Ascending aorta (tissue), 2 donors: ENCODE data around the gene SLC8B1. TPM values are rescaled to one million over a fixed set of nuclear protein-coding genes. Genes with fewer than 3 reads are reported as not detected.

Source experiments
- DNase-seq, 2 donors: peaks; one replicate each; pipeline ENCODE4 v3.0.0-alpha.2; 2019; ENCODE audit warnings: low spot score in 2 of 2
- H3K27ac ChIP-seq, 2 donors: fragments of 200-600 bp; sonication (generic); one replicate each; pipeline ENCODE4 v1.5.1; 2016 to 2017; ENCODE audit warnings: mild to moderate bottlenecking in 1 of 2
- H3K27me3 ChIP-seq: fragments of 200-600 bp; sonication (generic); one replicate; pipeline ENCODE4 v1.5.1; 2017
- H3K36me3 ChIP-seq, 2 donors: fragments of 200-600 bp; sonication (generic); one replicate each; pipeline ENCODE4 v1.5.1; 2016
- H3K4me1 ChIP-seq, 2 donors: fragments of 200-600 bp; sonication (generic); one replicate each; pipeline ENCODE4 v1.5.1; 2016 to 2017; ENCODE audit warnings: mild to moderate bottlenecking in 1 of 2
- H3K4me3 ChIP-seq, 2 donors: fragments of 200-600 bp; sonication (generic); one replicate each; pipeline ENCODE4 v1.5.1; 2016 to 2017; ENCODE audit warnings: mild to moderate bottlenecking in 1 of 2
- H3K9me3 ChIP-seq, 2 donors: fragments of 200-600 bp; sonication (generic); one replicate each; pipeline ENCODE4 v1.5.1; 2016
- intact Hi-C: fragments of 100-400 bp; cut with DNase I; formaldehyde crosslinking; loops from one replicate; pipeline ENCODE4 v1.15.1; 2023
- total RNA-seq: library from RNA; depleted of rRNA; stranded (reverse); fragments of >200 nt; gene quantifications from one replicate; pipeline ENCODE4 v1.1.0, GENCODE V29; 2016
- TF ChIP-seq, protein P1 (sequence below), 3 experiments: fragments of 200-600 bp in 2 of 3; fragments of 450-650 bp in 1 of 3; sonication (generic) in 2 of 3; IDR thresholded peaks; one replicate each; pipeline ENCODE4 v1.5.1; 2016 to 2019; ENCODE audit warnings: antibody characterized with exemption in 3 of 3, mild to moderate bottlenecking in 1 of 3, moderate library complexity in 1 of 3

SLC8B1 gene
- total RNA-seq, 1 donor from 2014 or later, result 114 TPM

DNA sequence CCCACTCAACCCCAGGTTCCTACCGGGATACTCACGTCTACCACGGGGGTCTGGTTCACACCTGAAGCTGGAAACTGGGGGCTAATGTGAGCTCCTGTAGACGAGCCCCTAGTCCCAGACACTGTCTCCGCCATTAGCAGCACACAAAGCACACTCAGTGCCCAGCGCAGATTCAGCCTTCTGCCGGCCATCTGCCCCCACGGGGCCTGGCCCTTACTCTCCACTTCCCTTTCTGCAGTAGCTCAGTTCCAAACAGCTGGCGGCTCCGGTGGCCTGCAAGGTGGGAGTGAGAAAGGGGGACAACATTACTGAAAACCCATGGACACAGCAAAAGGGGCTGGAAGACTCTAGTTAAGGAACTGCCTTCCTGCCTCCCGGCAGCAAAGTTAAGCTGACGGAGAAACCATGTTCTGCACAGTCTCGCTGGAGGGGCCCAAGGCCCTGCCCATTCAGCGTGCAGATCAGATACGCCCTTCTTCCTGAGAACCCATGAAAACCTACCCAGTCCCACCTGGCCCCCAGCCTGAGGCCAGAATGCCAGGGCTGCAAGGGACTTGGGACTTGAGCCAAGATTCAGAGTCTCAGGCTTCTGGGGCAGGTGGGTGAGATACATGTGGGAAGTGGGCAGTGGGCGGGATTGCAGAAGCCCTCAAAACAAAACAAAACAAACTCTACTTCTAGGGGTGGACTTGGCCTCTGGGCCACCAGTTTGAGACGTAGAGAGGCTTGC, 2.1 kb downstream of the SLC8B1 start:
- intact Hi-C loops, result no loop called here
- Histone ChIP-seq H3K9me3 (no peaks in the 10 kb centered on the region), H3K27ac (peak overlapping the region; percentile 23 to 78), H3K4me1 (peaks cover 0 to 20% of the 10 kb centered on the region in 2 donors), H3K36me3 (peaks cover 4 to 15% of the 10 kb centered on the region in 2 donors), H3K27me3 (no peaks in the 10 kb centered on the region), H3K4me3 (peak overlapping the region; percentile 68 to 86)
- TF ChIP-seq, protein P1, sequence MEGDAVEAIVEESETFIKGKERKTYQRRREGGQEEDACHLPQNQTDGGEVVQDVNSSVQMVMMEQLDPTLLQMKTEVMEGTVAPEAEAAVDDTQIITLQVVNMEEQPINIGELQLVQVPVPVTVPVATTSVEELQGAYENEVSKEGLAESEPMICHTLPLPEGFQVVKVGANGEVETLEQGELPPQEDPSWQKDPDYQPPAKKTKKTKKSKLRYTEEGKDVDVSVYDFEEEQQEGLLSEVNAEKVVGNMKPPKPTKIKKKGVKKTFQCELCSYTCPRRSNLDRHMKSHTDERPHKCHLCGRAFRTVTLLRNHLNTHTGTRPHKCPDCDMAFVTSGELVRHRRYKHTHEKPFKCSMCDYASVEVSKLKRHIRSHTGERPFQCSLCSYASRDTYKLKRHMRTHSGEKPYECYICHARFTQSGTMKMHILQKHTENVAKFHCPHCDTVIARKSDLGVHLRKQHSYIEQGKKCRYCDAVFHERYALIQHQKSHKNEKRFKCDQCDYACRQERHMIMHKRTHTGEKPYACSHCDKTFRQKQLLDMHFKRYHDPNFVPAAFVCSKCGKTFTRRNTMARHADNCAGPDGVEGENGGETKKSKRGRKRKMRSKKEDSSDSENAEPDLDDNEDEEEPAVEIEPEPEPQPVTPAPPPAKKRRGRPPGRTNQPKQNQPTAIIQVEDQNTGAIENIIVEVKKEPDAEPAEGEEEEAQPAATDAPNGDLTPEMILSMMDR (IDR thresholded peaks at IDR 0.05), result no peak
- no peak for DNase-seq

DNA sequence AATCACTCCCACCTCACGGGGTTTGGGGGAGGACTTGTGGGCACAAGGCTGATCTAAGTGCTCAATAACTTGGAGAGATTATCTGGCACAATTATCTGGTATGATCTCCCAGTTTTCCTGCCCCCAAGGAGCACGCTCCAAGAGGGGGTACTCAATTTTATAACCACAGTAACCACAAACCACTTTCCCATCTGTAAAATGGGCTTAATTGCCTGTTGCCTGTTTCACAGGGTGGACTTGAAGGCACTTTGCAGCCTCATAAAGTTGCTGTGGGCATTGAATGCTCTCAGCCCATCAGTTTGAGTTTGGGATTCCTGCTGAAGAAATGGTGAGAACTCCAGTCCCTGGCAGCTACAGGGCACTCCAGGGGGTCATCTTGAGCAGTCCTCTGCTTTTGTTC, 4.4 kb downstream of the SLC8B1 start:
- Histone ChIP-seq H3K4me3 (no peak overlapping the region), H3K4me1 (peaks cover 0 to 29% of the 10 kb centered on the region in 2 donors), H3K27me3 (no peaks in the 10 kb centered on the region), H3K9me3 (no peaks in the 10 kb centered on the region), H3K36me3 (peaks cover 4 to 15% of the 10 kb centered on the region in 2 donors), H3K27ac (no peak overlapping the region)
- intact Hi-C loops, result no loop called here
- no peak for DNase-seq
- TF ChIP-seq, protein P1 (IDR thresholded peaks at IDR 0.05), result no peak

GRCh38 chr12:113329791-113330417, 5.0 kb downstream of the SLC8B1 start:
- H3K27ac ChIP-seq, result no peak overlapping the region

DNA sequence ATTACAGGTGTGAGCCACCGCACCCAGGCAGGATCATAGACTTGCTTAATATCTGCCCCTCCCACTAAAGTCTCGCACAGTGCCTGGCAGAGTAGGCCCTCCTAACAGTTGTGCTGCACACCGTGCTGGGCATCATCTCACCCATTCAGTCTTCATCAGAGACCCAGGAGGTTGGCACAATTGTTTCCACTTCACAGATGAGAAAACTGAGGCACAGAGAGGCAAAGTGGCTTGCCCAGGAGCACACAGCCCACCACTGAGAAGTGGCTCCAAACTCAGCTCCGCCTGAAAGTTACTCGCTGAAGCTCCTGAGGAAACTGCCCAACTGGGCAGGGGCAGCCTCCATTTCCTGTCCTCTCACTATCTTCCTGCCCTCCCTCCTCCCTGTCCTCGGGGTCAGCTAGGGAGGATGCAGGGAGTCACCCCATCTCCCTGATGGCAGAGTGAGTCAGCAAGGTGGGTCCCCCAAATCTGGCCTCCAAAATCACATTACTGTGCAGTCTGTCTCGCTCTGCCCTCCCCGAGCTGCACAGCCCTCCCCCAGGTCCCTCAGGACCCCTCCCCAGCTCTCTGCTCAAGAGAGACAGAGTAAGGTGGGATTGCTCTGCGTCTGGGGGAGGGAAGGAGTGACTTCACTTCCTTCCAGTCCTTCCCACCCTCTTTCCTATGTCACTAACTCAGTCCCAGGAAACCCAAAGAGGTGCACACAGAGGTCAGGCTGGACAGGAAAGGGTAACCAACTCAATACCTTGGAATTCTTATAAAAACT, 5.7 kb downstream of the SLC8B1 start:
- H3K9me3 ChIP-seq, result no peaks in the 10 kb centered on the region
- peaks cover 0 to 28% of the 10 kb centered on the region in 2 donors for H3K4me1 ChIP-seq
- H3K36me3 ChIP-seq, result peaks cover 4 to 15% of the 10 kb centered on the region in 2 donors
- H3K4me3 ChIP-seq, result no peak overlapping the region
- peak overlapping the region in 1 of 2 donors; percentile 29 for H3K27ac ChIP-seq
- no peak for DNase-seq
- H3K27me3 ChIP-seq, result no peaks in the 10 kb centered on the region
- TF ChIP-seq, protein P1 (IDR thresholded peaks at IDR 0.05), result no peak
- intact Hi-C loops, result no loop called here

More at GRCh38 chr12:113329791-113330417, 5.0 kb downstream of the SLC8B1 start:
- Histone ChIP-seq H3K4me1 (peaks cover 0 to 28% of the 10 kb centered on the region in 2 donors), H3K36me3 (peaks cover 4 to 15% of the 10 kb centered on the region in 2 donors), H3K27me3 (no peaks in the 10 kb centered on the region), H3K9me3 (no peaks in the 10 kb centered on the region), H3K4me3 (no peak overlapping the region)
- no peak for DNase-seq
- intact Hi-C loops, result no loop called here
- TF ChIP-seq, protein P1 (IDR thresholded peaks at IDR 0.05), result no peak

GRCh38 chr12:113328368-113328889, 6.5 kb downstream of the SLC8B1 start:
- peaks cover 0 to 22% of the 10 kb centered on the region in 2 donors for H3K4me1 ChIP-seq
- no peaks in the 10 kb centered on the region for H3K9me3 ChIP-seq
- intact Hi-C loops, result no loop called here
- TF ChIP-seq, protein P1 (IDR thresholded peaks at IDR 0.05), result no peak
- H3K4me3 ChIP-seq, result no peak overlapping the region
- H3K27me3 ChIP-seq, result no peaks in the 10 kb centered on the region
- no peak for DNase-seq
- no peak overlapping the region for H3K27ac ChIP-seq
- H3K36me3 ChIP-seq, result peaks cover 4 to 19% of the 10 kb centered on the region in 2 donors
